Umbilical cord (tissue), 2 donors: ENCODE results near the gene MARCHF7. TPM values are rescaled to one million over a fixed set of nuclear protein-coding genes. Genes with fewer than 3 reads are reported as not detected.
"Not testable (repeated sequence)": the region's sequence is repeated elsewhere in the genome, so short reads cannot be mapped to it uniquely, and the experiment has no call there.

Source experiments
- DNase-seq: peaks from one replicate; pipeline ENCODE4 v3.0.0-alpha.2; 2015; ENCODE audit warnings: low spot score
- total RNA-seq: library from RNA; depleted of rRNA; stranded (reverse); fragments of >200 nt; gene quantifications from one replicate; pipeline ENCODE4 v1.2.3, GENCODE V29; 2014; ENCODE audit warnings: low replicate concordance; ENCODE audit not compliant: insufficient read depth

MARCHF7 gene, protein sequence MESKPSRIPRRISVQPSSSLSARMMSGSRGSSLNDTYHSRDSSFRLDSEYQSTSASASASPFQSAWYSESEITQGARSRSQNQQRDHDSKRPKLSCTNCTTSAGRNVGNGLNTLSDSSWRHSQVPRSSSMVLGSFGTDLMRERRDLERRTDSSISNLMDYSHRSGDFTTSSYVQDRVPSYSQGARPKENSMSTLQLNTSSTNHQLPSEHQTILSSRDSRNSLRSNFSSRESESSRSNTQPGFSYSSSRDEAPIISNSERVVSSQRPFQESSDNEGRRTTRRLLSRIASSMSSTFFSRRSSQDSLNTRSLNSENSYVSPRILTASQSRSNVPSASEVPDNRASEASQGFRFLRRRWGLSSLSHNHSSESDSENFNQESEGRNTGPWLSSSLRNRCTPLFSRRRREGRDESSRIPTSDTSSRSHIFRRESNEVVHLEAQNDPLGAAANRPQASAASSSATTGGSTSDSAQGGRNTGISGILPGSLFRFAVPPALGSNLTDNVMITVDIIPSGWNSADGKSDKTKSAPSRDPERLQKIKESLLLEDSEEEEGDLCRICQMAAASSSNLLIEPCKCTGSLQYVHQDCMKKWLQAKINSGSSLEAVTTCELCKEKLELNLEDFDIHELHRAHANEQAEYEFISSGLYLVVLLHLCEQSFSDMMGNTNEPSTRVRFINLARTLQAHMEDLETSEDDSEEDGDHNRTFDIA
- 119 TPM for total RNA-seq

DNA sequence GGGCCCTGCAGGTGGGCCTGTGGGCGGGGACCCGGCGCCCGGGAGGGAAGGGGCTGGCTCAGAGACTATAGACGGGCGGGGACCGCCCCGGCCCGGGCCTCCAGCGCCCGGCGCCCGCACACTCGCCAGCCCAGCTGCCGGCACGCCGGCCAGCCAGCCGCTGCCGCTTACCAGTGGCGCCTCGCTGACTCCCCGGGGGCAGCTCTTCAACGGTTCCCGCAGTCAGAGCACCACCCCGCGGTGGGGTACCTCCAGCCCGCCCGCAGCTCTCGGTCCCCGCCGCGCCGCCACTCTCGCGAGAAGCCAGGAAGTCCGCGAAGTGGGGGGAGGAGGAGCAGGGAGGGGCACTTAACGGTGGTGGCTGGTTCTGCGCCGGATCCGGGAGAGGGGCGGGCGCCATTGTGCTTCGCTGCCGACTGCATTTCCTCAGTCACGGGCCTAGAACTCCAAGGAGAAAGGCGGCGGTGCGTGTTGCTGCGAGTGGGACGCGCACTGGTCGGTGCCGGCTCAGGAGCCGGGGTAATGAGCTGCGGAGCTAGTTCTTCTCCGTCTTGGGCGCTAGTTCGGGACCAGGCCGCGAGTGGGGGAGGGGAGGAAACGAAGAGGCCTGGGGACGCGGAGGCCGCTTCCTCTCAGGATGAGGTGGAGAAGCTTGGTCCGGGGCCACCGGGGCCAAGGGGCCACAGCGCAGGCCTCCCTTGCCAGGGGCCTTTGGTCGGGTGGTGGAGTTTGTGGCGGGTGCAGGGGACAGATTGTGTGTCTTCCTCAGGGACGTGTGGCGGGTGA lies at the start of gene MARCHF7:
Gene MARCHF7, plus strand, starts transcription at position 364 of the 786 bp plus-strand sequence. CDS start 16,517 bp downstream, outside the sequence.
- DNase-seq: peak; percentile 96

DNA sequence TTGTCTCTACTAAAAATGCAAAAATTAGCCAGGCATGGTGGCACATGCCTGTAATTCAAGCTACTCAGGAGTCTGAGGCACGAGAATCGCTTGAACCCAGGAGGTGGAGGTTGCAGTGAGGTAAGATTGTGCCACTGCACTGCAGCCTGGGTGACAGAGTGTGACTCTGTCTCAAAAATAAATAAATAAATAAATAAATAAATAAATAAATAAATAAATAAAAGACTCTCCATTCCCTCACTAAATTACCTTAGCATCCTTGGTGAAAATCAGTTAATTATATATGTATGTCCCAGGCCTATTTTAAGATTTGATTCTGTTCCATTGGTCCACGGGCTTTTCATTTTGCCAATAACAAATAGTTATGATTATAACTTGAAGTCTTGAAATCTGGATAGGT lies 44.9 kb upstream of the MARCHF7 start:
- DNase-seq: not testable (repeated sequence)

DNA sequence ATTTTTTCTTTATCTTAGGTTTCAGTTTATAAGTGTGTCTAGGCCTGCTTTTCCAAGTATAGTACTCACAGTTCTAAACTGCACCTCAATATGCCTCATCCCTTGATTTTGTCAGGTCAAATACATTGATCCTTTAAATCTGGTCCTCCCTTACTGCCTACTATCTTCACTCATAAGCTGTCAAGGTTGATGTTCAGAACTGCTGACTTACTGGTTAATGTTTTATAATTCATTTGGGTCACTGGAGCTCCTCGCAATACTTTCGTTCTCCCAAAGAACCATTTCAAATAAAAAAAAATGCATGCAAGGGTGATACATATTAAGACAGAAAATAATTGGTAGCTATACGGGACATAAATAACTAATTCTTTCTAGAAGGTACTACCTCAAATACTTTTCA lies 41.3 kb upstream of the MARCHF7 start:
- no peak for DNase-seq

DNA sequence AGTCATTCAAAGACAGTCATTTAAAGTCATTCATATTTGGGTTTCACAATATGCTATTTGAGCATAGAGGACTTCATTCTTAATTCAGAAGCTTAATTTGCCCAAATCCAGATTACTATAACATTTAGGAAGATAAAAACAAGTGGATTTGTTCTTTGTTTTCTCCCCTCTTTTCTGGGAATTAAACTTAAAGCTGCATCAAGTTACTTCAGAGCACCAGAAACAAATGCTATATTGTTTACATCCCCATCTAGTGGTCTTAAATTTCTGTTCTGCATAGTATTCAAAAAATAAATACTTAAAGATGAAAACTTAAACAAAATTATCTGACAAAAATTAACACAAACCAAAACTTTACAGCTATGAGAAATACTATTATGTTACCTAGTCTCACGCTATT lies 34.7 kb upstream of the MARCHF7 start:
- DNase-seq: peak; percentile 18

DNA sequence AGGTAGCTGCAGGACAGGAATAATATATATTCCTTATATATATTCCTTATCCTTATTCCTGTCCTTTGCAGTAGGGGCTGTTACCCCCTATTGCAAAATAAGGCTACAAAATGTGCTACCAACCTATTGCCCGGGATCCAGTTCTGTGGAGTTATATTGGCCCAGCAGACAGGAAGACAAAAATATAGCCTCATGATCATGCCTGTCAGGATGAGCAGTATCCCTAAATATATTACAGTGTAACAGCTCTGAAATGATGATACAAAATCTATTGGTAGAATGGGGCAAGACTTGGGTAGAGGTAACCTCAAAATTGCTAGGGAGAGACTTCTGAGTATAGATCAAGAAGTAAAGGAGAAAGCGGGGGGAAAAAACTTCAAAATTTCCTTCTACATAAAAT lies 31.6 kb upstream of the MARCHF7 start:
- DNase-seq: no peak

DNA sequence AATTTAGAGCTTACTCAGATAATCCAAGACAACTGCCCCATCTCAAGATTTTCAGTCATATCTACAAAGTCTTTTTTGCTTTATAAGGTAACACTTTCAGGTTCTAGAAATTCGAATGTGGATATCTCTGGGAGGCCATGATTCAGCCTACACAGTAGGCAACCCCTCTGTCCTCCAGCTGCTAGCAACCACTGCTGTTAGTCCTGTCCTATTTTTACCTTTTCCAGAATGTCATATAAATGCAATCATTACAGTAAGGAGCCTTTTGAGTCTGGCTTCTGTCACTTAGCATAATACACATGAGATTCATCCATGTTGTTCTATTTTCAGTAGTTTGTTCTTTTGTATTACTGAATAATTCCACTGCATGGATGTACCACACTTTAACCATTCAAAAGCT lies 28.5 kb upstream of the MARCHF7 start:
- no peak for DNase-seq

DNA sequence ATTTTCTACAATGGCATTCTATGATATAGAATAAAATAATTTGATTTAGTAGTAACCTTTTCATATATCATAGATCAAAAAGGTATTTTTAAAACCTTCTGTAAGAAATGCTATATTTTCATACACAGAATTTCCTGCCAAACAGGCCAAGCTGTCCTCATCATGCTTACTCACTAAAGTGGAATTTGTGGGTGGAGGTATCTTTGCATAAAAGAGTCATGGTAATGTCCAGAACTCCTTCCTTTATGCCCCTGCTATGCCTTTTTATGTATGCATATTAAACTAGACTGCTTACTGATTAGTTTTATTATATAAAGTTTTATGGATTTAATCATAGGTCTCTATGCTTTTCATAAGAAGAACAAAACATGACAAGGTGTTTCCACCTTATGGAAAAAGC lies 27.5 kb upstream of the MARCHF7 start:
- peak; percentile 9 for DNase-seq

DNA sequence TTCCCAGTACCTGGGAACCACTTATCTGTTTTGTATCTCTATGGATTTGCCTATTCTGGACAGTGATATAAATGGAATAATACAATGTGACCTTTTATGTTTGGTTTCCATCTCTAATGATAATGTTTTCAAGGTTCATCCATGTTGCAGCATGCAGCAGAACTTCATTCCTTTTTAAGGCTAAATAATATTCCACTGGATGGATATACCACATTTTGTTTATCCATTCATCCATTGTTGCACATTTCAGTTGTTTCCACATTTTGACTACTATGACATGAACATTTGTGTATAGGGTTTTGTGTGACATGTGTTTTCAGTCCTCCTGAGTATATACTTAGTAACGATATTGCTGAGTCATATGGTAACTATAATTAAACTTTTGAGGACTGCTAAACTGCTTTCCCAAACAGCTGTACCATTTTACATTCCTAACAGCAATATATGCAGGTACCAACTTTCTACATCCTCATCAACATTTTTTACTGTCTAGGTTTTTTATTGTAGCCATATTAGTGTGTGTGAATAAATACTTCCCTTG lies 17.7 kb upstream of the MARCHF7 start:
- DNase-seq: no peak

DNA sequence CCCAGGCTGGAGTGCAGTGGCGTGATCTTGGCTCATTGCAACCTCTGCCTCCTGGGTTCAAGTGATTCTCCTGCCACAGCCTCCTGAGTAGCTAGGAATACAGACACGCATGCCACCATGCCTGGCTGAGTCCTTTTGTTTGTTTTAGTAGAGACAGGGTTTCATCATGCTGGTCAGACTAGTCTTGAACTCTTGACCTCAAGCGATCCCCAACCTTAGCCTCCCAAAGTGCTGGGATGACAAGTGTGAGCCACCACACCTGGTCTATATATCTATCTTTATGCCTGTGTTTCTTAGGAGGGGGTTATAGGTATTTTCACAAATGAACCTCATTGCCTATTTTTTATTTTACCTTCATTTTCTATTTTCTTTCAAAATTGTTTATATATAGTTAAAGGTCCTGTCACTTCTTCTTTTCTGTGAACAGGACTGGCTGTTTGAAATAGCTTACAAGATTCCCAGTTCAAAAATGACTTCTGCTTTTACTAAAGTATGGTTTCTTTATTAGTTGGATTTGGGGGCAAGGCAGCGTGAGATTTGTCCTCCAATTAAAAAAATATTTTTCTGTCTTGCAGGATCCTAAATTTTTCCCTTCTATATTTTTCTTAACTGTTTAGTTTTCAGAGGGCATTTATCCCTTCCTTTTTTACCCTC lies 16.4 kb upstream of the MARCHF7 start:
- no peak for DNase-seq

DNA sequence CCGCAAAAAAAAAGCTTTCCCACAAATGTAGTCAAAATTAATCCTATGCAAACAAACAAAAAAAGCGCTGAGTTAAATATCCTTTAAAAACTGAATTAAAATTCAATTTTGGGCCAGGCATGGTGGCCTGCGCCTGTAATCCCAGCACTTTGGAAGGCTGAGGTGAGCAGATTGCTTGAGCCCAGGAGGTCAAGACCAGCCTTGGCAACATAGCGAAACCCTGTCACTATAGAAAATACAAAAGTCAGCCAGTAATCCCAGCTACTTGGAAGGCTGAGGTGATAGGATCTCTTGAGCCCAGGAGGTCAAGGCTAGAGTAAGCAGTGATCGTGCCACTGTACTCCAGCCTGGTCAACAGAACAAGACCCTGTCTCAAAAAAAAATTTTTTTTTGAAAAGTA lies 8.8 kb upstream of the MARCHF7 start:
- no peak for DNase-seq

DNA sequence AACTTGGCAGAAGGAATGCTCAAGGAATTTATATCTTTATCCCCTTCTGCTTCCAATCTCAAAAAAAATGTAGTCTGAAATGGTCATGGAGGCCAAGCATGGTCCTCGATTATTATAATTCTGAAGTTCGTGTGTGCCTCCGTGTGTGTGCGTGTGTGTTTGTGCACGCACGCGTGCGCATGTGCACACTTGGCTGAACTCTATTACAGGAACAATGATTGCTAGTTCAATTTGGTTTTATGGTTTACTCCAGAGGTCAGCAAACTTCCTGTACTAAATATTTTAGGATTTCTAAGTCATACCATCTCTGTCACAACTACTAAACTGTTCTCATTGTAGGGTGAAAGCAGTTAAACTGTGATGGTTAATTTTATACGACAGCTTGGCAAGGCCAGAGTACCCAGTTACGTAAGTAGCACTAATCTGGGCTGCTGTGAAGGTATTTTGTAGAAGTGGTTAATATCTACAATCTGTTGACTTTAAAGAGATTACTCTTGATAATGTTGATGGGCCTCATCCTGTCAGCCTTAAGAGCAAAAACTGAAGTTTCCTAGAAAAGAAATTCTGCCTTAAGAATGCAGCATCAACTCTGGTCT lies 5.8 kb upstream of the MARCHF7 start:
- DNase-seq: peak; percentile 67

DNA sequence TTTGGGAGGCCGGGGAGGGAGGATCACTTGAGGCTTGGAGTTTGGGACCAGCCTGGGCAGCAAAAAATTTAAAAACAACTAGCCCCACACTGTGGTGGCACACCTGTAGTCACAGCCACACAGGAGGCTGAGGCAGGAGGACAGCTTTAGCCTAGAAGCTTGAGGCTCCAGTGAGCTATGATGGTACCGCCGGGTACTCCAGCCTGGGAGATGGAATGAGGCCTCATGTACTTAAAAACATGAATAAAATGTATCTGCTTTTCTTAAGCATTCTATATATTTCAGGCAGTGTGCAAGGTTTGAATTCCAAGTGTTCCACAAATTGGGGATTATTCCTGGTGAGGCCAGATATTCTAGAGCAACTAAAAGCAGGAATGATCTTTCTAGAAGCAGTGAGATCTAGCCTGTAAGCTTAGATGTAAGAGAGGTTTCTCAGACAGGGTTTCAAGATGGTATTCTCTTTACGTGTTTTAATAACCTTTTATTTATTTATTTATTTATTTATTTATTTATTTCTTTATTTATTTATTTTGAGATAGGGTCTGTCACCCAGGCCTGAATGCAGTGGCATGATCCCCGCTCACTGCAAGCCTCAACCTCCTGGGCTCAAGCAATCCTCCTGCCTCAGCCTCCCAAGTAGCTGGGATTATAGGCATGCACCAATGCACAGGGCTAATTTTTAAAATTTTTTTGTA lies 4.1 kb upstream of the MARCHF7 start:
- DNase-seq: no peak

DNA sequence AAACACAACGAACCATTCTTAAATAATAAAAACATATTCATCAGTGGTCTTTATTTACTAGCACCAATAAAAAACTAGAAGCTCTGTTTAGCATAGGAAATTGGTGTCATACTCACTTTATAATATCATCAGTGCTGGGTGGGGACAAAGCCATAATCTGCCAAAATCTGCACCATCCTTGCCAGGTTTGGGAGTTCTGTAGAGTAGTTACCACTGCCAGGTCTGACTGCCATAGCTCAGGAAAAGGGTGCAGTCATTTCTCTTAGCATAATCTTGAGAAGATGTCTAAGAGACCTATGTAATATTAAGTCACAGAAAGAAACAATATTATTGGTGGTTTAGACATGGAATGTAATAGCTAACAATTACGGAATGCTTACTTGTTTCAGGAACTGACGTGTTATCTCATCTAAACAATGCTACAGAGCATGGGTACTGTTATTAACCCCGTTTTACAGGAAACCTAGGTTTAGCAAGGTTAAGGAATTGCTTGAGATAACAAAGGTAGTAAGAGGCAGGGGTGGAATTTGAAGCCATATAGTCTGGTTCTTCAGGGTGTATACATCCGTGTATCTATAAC lies 1.6 kb upstream of the MARCHF7 start:
- DNase-seq: peak; percentile 24

DNA sequence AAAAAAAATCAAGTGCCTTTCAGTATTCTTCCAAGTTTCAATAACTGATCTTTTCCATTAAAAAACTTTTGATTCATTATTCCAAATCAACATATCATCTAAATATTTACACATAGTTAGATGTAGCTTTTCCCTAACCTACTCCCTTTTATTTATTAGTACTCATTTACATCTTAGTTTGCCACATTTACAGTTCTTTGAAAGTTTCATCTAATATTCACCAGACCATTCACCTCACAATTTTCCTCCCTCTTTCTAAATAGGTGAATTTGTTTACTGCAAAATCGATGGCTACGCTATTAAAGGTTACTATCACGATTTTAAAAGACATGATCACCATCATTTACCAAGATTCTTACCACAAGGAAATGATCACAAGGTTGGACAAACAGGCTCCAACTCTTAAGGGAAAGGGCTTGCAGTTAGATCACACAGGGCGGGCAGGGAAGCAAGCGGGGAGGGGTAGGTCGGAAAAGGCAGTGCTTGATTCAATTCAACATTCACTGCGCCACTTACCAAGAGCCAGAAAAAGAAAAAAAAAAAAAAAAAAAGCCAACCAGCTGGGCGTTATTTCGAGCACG lies 654 bp upstream of the MARCHF7 start:
- no peak for DNase-seq

DNA sequence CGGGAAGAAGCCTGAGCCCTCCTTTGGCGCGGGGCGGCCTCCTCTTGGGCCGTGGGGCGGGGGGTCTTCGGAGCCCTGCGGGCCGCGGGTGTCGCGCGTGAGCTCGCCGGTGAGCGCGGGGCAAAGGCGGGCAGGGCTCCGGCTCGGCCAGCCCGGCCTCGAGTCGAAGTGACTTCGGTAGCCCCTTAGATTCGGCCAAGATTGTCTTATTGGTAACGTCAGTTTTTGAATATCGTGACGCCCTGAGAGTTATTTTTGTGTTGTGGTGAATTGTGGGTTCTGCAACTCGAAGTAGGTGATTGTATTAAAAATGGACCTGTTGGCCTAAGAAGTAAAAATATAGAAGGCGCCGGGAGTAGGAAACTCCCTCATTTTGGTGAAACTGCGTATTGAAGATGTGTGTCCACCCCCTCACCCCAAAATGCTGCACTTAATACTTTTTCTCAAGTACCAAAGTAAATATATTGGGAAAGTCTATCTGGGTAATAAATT lies 669 bp downstream of the MARCHF7 start:
- peak; percentile 35 for DNase-seq

DNA sequence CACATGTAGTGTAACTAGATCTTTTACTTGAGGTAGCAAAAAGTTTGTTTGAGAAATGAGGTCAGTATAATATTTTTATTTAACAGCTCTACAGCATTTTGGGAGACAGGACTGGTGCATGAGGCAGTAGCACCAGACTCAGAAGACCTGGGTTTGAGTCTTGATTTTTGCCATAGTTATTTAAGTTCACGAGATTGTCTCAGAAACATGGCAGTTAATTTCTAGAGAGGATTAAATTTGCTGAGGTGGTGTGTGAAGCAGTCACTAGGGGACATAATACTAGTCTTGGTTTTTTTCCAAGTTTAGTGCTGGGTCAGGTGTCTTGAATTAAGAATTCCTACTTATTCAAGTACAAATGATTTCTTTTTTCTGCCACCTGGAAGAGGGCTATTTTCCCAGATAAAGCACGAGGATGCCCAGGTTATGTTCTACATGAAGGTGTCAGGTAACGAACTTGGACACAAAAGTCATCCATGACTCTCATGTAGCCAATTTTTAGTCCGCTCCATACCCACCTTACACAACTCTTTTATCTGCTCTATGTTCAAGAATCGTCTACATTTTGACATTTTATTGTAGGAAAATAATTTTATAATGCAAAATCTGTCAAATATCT lies 1.4 kb downstream of the MARCHF7 start:
- no peak for DNase-seq

DNA sequence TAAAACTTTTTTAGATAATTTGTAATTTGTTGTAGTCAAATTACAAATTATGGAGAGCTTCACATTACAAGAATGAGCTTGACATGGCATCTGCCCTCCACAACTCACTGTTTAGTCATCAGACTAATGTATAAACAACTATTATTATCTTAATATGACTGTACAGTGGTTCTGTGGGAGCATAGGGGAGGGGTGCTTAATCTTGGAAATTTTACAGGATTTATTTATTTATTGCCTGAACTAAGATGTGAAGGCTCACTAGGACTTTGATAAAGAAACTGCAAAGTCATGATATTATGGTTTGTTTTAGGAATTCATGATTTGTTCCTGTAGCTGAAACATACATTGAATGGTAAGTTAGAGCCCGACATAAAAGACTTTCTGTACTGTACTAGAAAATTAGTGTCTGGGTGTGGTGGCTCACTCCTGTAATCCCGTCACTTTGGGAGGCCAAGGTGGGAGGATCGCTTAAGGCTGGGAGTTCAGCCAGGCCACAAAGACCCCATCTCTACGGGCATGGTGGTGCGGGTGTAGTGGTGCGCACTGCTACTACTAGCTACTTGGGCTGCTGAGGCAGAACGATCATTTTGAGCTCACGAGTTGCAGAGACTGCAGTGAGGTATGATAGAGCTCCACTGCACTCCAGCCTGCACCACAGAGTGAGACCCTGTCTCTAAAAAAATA lies 2.1 kb downstream of the MARCHF7 start:
- no peak for DNase-seq

DNA sequence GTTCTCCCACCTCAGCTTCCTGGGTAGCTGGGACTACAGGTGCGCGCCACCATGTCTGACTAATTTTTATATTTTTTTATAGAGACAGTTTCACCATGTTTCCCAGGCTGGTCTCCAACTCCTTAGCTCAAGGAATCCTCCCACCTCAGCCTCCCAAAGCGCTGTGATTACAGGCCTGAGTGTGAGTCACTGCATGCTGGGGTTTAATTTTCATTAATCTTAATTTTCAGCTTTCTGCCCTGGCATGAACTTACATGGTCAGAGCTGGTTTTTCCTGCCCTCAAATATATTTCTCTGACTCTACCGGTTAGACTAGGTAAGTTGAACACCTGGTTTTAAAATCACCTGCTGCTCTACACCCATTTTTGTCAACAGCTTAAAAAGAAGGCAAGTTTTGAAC lies 3.1 kb downstream of the MARCHF7 start:
- DNase-seq: no peak
